Endothelial cell of umbilical vein (primary cell): ENCODE measurements around the gene CDCA5. TPM values are rescaled to one million over a fixed set of nuclear protein-coding genes. Genes with fewer than 3 reads are reported as not detected.

Experiments
- BruUV-seq: library from RNA; stranded (reverse); fragments of 400-500 nt; replicated peaks from 2 replicates; lab custom pipeline; 2021; lab: Mats Ljungman, UMichigan
- CTCF ChIA-PET: fragments of 300-600, 350-600 bp; sonication (Branson Sonifier 250); formaldehyde crosslinking; loops from one replicate; lab custom pipeline; 2021; ENCODE audit warnings: antibody characterized with exemption, inconsistent platforms; lab: Charles Lee
- POLR2A ChIA-PET: fragments of 300-600, 350-600 bp; sonication (Branson Sonifier 250); formaldehyde crosslinking; loops from one replicate; lab custom pipeline; 2021; ENCODE audit warnings: antibody characterized with exemption, inconsistent platforms; lab: Charles Lee
- DNase-seq: peaks from one replicate; pipeline ENCODE4 v3.0.0-alpha.2; 2011; ENCODE audit warnings: low read depth, low spot score
- FAIRE-seq: peaks from 2 replicates; lab custom pipeline; 2011; peaks lifted over from hg19 to GRCh38; lab: Jason Lieb, UNC
- H2AFZ ChIP-seq: 2 replicates; pipeline ENCODE4 v1.6.0; 2012; ENCODE audit warnings: low read depth, low read length, control low read depth, inconsistent platforms
- H3K27ac ChIP-seq: 2 replicates; pipeline ENCODE4 v1.5.1; 2011; ENCODE audit warnings: low read depth, mild to moderate bottlenecking, control low read depth, low read length, moderate library complexity; ENCODE audit not compliant: insufficient read depth
- H3K27me3 ChIP-seq, 2 experiments: 2 replicates each; pipeline versions ENCODE4 v1.6.0 to v1.6.1; 2011; ENCODE audit warnings: low read length in 2 of 2, mixed read lengths in 1 of 2; ENCODE audit not compliant: control insufficient read depth in 2 of 2, insufficient read depth in 2 of 2
- H3K36me3 ChIP-seq, 2 experiments: 2 replicates in 1 of 2; 3 replicates in 1 of 2; pipeline ENCODE4 v1.5.1; 2011; ENCODE audit warnings: low read length in 2 of 2, mild to moderate bottlenecking in 1 of 2, moderate library complexity in 1 of 2; ENCODE audit not compliant: control insufficient read depth in 2 of 2, insufficient read depth in 2 of 2; ENCODE audit errors: extremely low read depth in 1 of 2
- H3K4me1 ChIP-seq: 3 replicates; pipeline ENCODE4 v1.5.1; 2011; ENCODE audit warnings: mild to moderate bottlenecking, low read length; ENCODE audit not compliant: control insufficient read depth, insufficient read depth; ENCODE audit errors: extremely low read depth
- H3K4me2 ChIP-seq: 2 replicates; pipeline ENCODE4 v1.6.1; 2011; ENCODE audit warnings: low read length, control low read depth, mixed read lengths; ENCODE audit not compliant: insufficient read depth
- H3K4me3 ChIP-seq, 3 experiments: fragments of 200-600 bp in 1 of 3; sonication (generic), shearing (Covaris generic) in 1 of 3; replicated peaks in 1 of 3; 2 replicates each; pipeline ENCODE4 v1.5.1; 2011 to 2016; ENCODE audit warnings: control low read depth in 3 of 3, low read length in 3 of 3, mild to moderate bottlenecking in 2 of 3, inconsistent platforms in 1 of 3, low read depth in 1 of 3, moderate library complexity in 1 of 3; ENCODE audit not compliant: insufficient read depth in 1 of 3
- H3K79me2 ChIP-seq: 2 replicates; pipeline ENCODE4 v1.6.0; 2012; ENCODE audit warnings: low read length, inconsistent platforms; ENCODE audit not compliant: control insufficient read depth, insufficient read depth
- H3K9ac ChIP-seq: replicated peaks from 2 replicates; pipeline ENCODE3; 2011; ENCODE audit warnings: low read length, control low read depth; ENCODE audit not compliant: insufficient read depth; ENCODE audit errors: extremely low read depth
- H3K9me1 ChIP-seq: replicated peaks from 3 replicates; pipeline ENCODE4 v1.6.0; 2011; ENCODE audit warnings: mild to moderate bottlenecking, low read length; ENCODE audit not compliant: control insufficient read depth, insufficient read depth; ENCODE audit errors: extremely low read depth
- H3K9me3 ChIP-seq: replicated peaks from 2 replicates; pipeline ENCODE4 v1.5.1; 2012; ENCODE audit warnings: low read length, inconsistent platforms; ENCODE audit not compliant: control insufficient read depth, insufficient read depth
- H4K20me1 ChIP-seq: replicated peaks from 2 replicates; pipeline ENCODE3; 2011; ENCODE audit warnings: mild to moderate bottlenecking, low read length; ENCODE audit not compliant: control insufficient read depth, insufficient read depth; ENCODE audit errors: extremely low read depth
- EZH2 ChIP-seq: IDR thresholded peaks from 2 replicates; pipeline ENCODE4 v1.6.1; 2012; ENCODE audit warnings: borderline replicate concordance, low read depth, mild to moderate bottlenecking, moderate library complexity, low read length, inconsistent platforms; ENCODE audit not compliant: severe bottlenecking
- FOS ChIP-seq: IDR thresholded peaks from 2 replicates; pipeline ENCODE4 v1.6.1; 2011; ENCODE audit warnings: mild to moderate bottlenecking, low read length, moderate library complexity, borderline replicate concordance; ENCODE audit not compliant: insufficient read depth
- MYC ChIP-seq: IDR thresholded peaks from one replicate; pipeline ENCODE4 v1.6.1; 2011; ENCODE audit warnings: mild to moderate bottlenecking, low read depth, low read length
- POLR2AphosphoS5 ChIP-seq: IDR thresholded peaks from 2 replicates; pipeline ENCODE4 v1.6.1; 2012; ENCODE audit warnings: low read depth, mild to moderate bottlenecking, control low read depth, low read length, moderate library complexity; ENCODE audit not compliant: insufficient read depth
- dilution Hi-C: fragments of 300-500 bp; cut with MboI; formaldehyde crosslinking; loops from one replicate; pipeline ENCODE4 v1.15.0; 2019; ENCODE audit warnings: low sequenced_read_pairs; ENCODE audit not compliant: extremely low pct_ligation_motif_present
- intact Hi-C: fragments of 100-400 bp; cut with micrococcal nuclease; formaldehyde crosslinking; loops from one replicate; pipeline ENCODE4 v1.10.0; 2022
- polyA plus RNA-seq, 4 experiments: library from polyadenylated mRNA; depleted of rRNA in 3 of 4; stranded (reverse) in 3 of 4; unstranded in 1 of 4; fragments of >200 nt; gene quantifications; 2 replicates each; pipeline versions ENCODE4 v1.2.1 to v1.2.3, GENCODE V29; 2011 to 2012; ENCODE audit warnings: missing spikeins in 1 of 4
- total RNA-seq: library from RNA; stranded (reverse); gene quantifications from 2 replicates; pipeline ENCODE4 v1.2.3, GENCODE V29; 2021
- TF ChIP-seq, protein P1 (sequence below): IDR thresholded peaks from 2 replicates; pipeline ENCODE4 v1.6.1; 2011; ENCODE audit not compliant: insufficient read depth, insufficient read length

CDCA5 gene
- total and polyA plus RNA-seq, 2 donors (not counting 3 experiments of a cell fraction or from before 2014, with no cell fraction given), result 16.4 to 35.7 TPM

DNA sequence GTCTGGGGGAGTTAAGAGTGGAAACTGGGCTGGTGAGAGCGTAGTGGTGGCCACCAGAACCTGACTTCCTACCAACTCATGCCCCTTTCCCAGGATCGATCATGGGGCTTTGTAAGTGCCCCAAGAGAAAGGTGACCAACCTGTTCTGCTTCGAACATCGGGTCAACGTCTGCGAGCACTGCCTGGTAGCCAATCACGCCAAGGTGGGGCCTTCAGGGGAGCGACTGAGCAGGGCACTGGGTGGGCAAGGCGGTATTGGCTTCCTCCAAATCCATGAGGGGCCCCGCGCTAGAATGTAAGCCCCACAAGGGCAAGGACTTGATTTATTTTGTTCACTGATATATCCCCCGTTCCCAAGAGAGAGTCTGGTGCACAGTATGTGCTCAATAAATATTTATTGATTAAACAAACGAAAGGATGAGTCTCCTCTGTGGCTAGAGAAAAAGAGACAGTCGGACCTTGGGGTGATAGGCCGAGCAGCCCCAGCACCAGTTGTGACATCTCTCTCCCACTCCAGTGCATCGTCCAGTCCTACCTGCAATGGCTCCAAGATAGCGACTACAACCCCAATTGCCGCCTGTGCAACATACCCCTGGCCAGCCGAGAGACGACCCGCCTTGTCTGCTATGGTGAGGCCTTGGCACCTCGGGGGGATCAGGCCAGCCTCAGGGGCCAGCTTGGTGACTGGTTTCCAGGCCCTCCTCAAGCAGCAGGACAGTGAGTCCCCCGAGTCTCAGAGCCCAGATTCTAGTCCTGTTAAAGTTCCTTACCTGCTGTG, 947 bp upstream of the CDCA5 start:
- H3K4me2 ChIP-seq, result peak overlapping the region; percentile 84
- H3K9ac ChIP-seq, result peak overlapping the region; percentile 96
- peaks cover 5 to 28% of the 10 kb centered on the region in 2 experiments for H3K36me3 ChIP-seq
- no peak for TF ChIP-seq POLR2AphosphoS5
- TF ChIP-seq MYC, result no peak
- no peaks in the 10 kb centered on the region for H4K20me1 ChIP-seq
- H3K4me1 ChIP-seq, result peaks cover 17% of the 10 kb centered on the region
- intact Hi-C loops (loop anchor here (1.0 to 2.0 kb wide), 3 partner anchors 12 to 33 kb away; partner anchors contain the start of genes TM7SF2, VPS51 and ZNHIT2), dilution Hi-C loops (no loop called here)
- H3K9me3 ChIP-seq, result no peaks in the 10 kb centered on the region
- ChIA-PET CTCF (no interaction called here), POLR2A (interaction anchor here (0.6 to 2.0 kb wide), 2 partner anchors 17 to 38 kb away, joined by 4 to 6 read pairs; partner anchors contain the start of genes FAU and MRPL49)
- DNase-seq, result no peak
- BruUV-seq, result TSS peak; percentile 52
- peak overlapping the region; percentile 25 for H2AFZ ChIP-seq
- H3K4me3 ChIP-seq, result peak overlapping the region; percentile 56 to 92 (median 83)
- H3K79me2 ChIP-seq, result peaks cover 34% of the 10 kb centered on the region
- peak overlapping the region; percentile 61 for H3K27ac ChIP-seq
- H3K9me1 ChIP-seq, result no peaks in the 10 kb centered on the region
- no peaks in the 10 kb centered on the region for H3K27me3 ChIP-seq
- FAIRE-seq, result no peak

DNA sequence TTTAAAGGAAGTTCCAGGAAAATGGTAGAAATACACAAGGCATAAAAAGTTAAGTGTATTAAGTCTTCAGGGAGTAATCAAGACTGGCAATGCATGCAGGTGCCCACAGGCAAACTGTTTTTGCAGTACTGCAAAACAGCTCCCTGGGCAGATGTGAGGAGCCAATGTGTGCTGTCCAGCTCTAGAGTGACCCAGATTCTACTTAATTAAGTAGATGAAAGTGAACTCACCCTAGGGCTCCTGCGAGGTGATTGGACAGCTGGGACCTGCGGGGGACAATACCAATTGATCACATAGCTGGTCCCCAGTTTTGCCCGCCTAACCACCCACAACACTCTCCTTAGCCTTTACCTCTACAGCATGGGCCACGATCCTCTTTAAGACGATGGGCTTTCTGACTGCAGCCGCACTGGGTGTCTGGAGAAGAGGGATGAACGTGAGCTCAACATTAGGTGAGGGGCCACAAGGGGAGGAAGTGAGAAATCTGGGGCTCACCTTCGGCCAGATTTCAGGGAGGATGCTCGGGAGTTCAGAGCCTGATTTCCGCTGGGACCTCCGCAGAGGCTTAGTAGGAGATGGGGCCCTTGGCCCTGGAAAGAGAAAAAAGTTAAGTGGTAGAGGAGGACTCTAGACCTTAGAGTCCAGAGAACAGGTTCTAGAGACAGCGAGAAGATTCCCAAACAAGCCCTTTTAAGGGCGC, 556 bp downstream of the CDCA5 start:
- TF ChIP-seq, protein P1, sequence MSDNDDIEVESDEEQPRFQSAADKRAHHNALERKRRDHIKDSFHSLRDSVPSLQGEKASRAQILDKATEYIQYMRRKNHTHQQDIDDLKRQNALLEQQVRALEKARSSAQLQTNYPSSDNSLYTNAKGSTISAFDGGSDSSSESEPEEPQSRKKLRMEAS, result no peak
- TF ChIP-seq POLR2AphosphoS5 (no peak), MYC (no peak), EZH2 (no peak), FOS (no peak)
- Histone ChIP-seq H2AFZ (peak overlapping the region; percentile 62), H3K4me2 (peak overlapping the region; percentile 72), H3K9me3 (no peaks in the 10 kb centered on the region), H3K36me3 (peaks cover 8 to 15% of the 10 kb centered on the region in 2 experiments), H3K4me1 (peaks cover 17% of the 10 kb centered on the region), H3K27ac (peak overlapping the region; percentile 61), H3K27me3 (no peaks in the 10 kb centered on the region), H3K79me2 (peaks cover 37% of the 10 kb centered on the region), H4K20me1 (no peaks in the 10 kb centered on the region), H3K9me1 (no peaks in the 10 kb centered on the region), H3K9ac (peak overlapping the region; percentile 96), H3K4me3 (peak overlapping the region; percentile 58 to 92 (median 81))
- ChIA-PET POLR2A (no interaction called here), CTCF (interaction anchor here (1.3 kb wide), 1 partner anchor 14 kb away, joined by 4 read pairs; no protein-coding TSS in a partner anchor)
- dilution Hi-C loops, result no loop called here
- no peak for DNase-seq
- TSS peak; percentile 59 for BruUV-seq
- FAIRE-seq, result no peak
- intact Hi-C loops, result no loop called here
